Trophoblast cell (in vitro differentiated cells and primary cell): ENCODE measurements around the gene ZNF688. TPM values are rescaled to one million over a fixed set of nuclear protein-coding genes. Genes with fewer than 3 reads are reported as not detected.

Experiments used
- DNase-seq, 2 donors: peaks; one replicate each; pipeline ENCODE4 v3.0.0-alpha.2; 2016
- H2AFZ ChIP-seq: 2 replicates; pipeline ENCODE4 v1.6.1; 2013; ENCODE audit warnings: low read length, moderate library complexity, mild to moderate bottlenecking; ENCODE audit not compliant: insufficient read depth, poor library complexity
- H2AK5ac ChIP-seq: 2 replicates; pipeline ENCODE4 v1.6.1; 2013; ENCODE audit warnings: mild to moderate bottlenecking, low read length
- H2BK120ac ChIP-seq: 2 replicates; pipeline ENCODE4 v1.6.1; 2013; ENCODE audit warnings: low read length, mild to moderate bottlenecking, moderate library complexity; ENCODE audit not compliant: insufficient read depth, poor library complexity
- H2BK12ac ChIP-seq: 2 replicates; pipeline ENCODE4 v1.6.1; 2013; ENCODE audit warnings: mild to moderate bottlenecking, low read length, moderate library complexity
- H2BK5ac ChIP-seq: 2 replicates; pipeline ENCODE4 v1.6.1; 2013; ENCODE audit warnings: low read length, low read depth, moderate library complexity, mild to moderate bottlenecking; ENCODE audit not compliant: poor library complexity
- H3K14ac ChIP-seq: 2 replicates; pipeline ENCODE4 v1.6.1; 2013; ENCODE audit warnings: mild to moderate bottlenecking, low read length
- H3K18ac ChIP-seq: 2 replicates; pipeline ENCODE4 v1.6.1; 2013; ENCODE audit warnings: mild to moderate bottlenecking, low read length
- H3K23ac ChIP-seq: 2 replicates; pipeline ENCODE4 v1.6.1; 2013; ENCODE audit warnings: low read length
- H3K27ac ChIP-seq: 2 replicates; pipeline ENCODE4 v1.5.1; 2013; ENCODE audit warnings: low read depth, mild to moderate bottlenecking, inconsistent platforms, low read length, moderate library complexity
- H3K27me3 ChIP-seq: 2 replicates; pipeline ENCODE4 v1.6.1; 2013; ENCODE audit warnings: inconsistent platforms, mild to moderate bottlenecking, low read length, moderate library complexity; ENCODE audit not compliant: insufficient read depth
- H3K36me3 ChIP-seq, 2 experiments: 1 replicate in 1 of 2; 2 replicates in 1 of 2; pipeline ENCODE4 v1.6.1; 2013; ENCODE audit warnings: low read length in 2 of 2, mild to moderate bottlenecking in 2 of 2, moderate library complexity in 1 of 2; ENCODE audit not compliant: insufficient read depth in 2 of 2, control insufficient read depth in 1 of 2
- H3K4ac ChIP-seq: 2 replicates; pipeline ENCODE4 v1.6.1; 2013; ENCODE audit warnings: low read depth, mild to moderate bottlenecking, low read length, moderate library complexity
- H3K4me1 ChIP-seq, 2 experiments: 1 replicate in 1 of 2; 2 replicates in 1 of 2; pipeline ENCODE4 v1.6.1; 2013; ENCODE audit warnings: low read length in 2 of 2, mild to moderate bottlenecking in 2 of 2, moderate library complexity in 1 of 2; ENCODE audit not compliant: insufficient read depth in 2 of 2, control insufficient read depth in 1 of 2
- H3K4me2 ChIP-seq: 2 replicates; pipeline ENCODE4 v1.6.1; 2013; ENCODE audit warnings: inconsistent platforms, mild to moderate bottlenecking, low read length, moderate library complexity
- H3K4me3 ChIP-seq: 2 replicates; pipeline ENCODE4 v1.5.1; 2013; ENCODE audit warnings: mild to moderate bottlenecking, low read depth, low read length, inconsistent platforms
- H3K79me1 ChIP-seq: one replicate; pipeline ENCODE4 v1.6.1; 2013; ENCODE audit warnings: low read length
- H3K79me2 ChIP-seq: 2 replicates; pipeline ENCODE4 v1.6.1; 2013; ENCODE audit warnings: low read length, mild to moderate bottlenecking; ENCODE audit not compliant: control insufficient read depth, insufficient read depth, poor library complexity
- H3K9ac ChIP-seq: 2 replicates; pipeline ENCODE4 v1.6.1; 2013; ENCODE audit warnings: mild to moderate bottlenecking, low read length
- H3K9me3 ChIP-seq: 2 replicates; pipeline ENCODE4 v1.6.1; 2013; ENCODE audit warnings: low read depth, mild to moderate bottlenecking, control low read depth, inconsistent platforms, low read length; ENCODE audit not compliant: insufficient read depth
- H4K12ac ChIP-seq: 2 replicates; pipeline ENCODE4 v1.6.1; 2013; ENCODE audit warnings: low read depth, mild to moderate bottlenecking, low read length, moderate library complexity
- H4K8ac ChIP-seq: 2 replicates; pipeline ENCODE4 v1.6.1; 2013; ENCODE audit warnings: low read depth, mild to moderate bottlenecking, low read length, moderate library complexity
- H4K91ac ChIP-seq: one replicate; pipeline ENCODE4 v1.6.1; 2013; ENCODE audit warnings: low read depth, mild to moderate bottlenecking, low read length, moderate library complexity
- WGBS: extraction: QIAGEN DNeasy Blood & Tissue Kit; methylation state at CpG from one replicate; pipeline ENCODE4 v1.1.7; 2013; ENCODE audit warnings: missing lambda C conversion rate; ENCODE audit not compliant: insufficient read length, insufficient coverage; ENCODE audit errors: extremely low coverage; 5-methylcytosine and 5-hydroxymethylcytosine counted together
- polyA plus RNA-seq: library from polyadenylated mRNA; stranded (reverse); fragments of 200-250 nt; gene quantifications from 2 replicates; pipeline ENCODE4 v1.2.3, GENCODE V29; 2013

ZNF688 gene
- polyA plus RNA-seq, result 3.5 and 4.1 TPM in 2 replicates

- peak within 1 kb of the TSS; percentile 99 for H3K4me2 ChIP-seq
- peak within 1 kb of the TSS; percentile 88 for H3K4ac ChIP-seq
- peak; percentile 90 to 94 for DNase-seq
- H2AFZ ChIP-seq, result peak within 1 kb of the TSS; percentile 92
- peak within 1 kb of the TSS; percentile 84 for H2AK5ac ChIP-seq
- no peak within 1 kb of the TSS for H3K23ac ChIP-seq
- no peaks in the 10 kb centered on the region for H3K27me3 ChIP-seq
- peaks cover 9% of the 10 kb centered on the region for H3K79me2 ChIP-seq
- H3K9ac ChIP-seq, result peak within 1 kb of the TSS; percentile 82
- peaks cover 9 to 10% of the 10 kb centered on the region in 2 experiments for H3K4me1 ChIP-seq
- no peak within 1 kb of the TSS for H2BK12ac ChIP-seq
- peak within 1 kb of the TSS; percentile 90 for H4K12ac ChIP-seq
- peaks cover 2% of the 10 kb centered on the region for H3K9me3 ChIP-seq
- H3K36me3 ChIP-seq, result peaks cover 0 to 3% of the 10 kb centered on the region in 2 experiments
- peak within 1 kb of the TSS; percentile 100 for H4K8ac ChIP-seq
- H3K27ac ChIP-seq, result peak within 1 kb of the TSS; percentile 83
- H3K18ac ChIP-seq, result peak within 1 kb of the TSS; percentile 96
- H3K14ac ChIP-seq, result peak within 1 kb of the TSS; percentile 94
- H3K4me3 ChIP-seq, result peak within 1 kb of the TSS; percentile 72
- WGBS, result no CpG with 5 or more reads among the region's 67 CpGs
- H4K91ac ChIP-seq, result peak within 1 kb of the TSS; percentile 95
- H3K79me1 ChIP-seq, result peaks cover 11% of the 10 kb centered on the region
- H2BK5ac ChIP-seq, result peak within 1 kb of the TSS; percentile 95
- H2BK120ac ChIP-seq, result peak within 1 kb of the TSS; percentile 82
Measured at GRCh38 chr16:30571445-30572322, at the start of gene ZNF688. TSS of gene ZNF688 (minus strand) at chr16:30571714. CDS start at chr16:30571629, 85 bp downstream.

DNA sequence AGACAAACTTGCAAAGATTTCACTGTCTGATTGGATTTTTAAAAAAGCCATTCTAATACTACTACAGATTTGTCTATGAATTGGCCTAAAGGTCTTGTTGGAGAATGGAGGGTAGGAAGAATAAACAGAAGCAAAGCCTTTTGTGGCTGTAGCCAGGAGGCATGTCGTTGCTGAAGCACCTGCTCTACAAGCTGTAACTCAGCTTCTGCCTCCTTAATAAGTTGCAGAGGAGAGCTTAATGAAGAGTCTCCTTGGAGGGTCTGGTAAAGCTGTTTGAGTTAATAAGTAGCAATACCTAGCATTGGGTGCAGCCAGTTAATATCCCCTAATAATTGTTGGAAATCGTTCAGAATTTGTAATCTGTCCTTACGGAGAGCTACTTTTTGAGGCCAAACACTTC is 48.7 kb upstream of the ZNF688 start:
- H4K91ac ChIP-seq, result no peak overlapping the region
- H3K4me1 ChIP-seq, result no peaks in the 10 kb centered on the region
- no peak overlapping the region for H2AFZ ChIP-seq
- WGBS, result no CpG with 5 or more reads among the region's 3 CpGs
- H3K36me3 ChIP-seq, result no peaks in the 10 kb centered on the region
- no peak overlapping the region for H4K8ac ChIP-seq
- no peaks in the 10 kb centered on the region for H3K79me1 ChIP-seq
- H2BK5ac ChIP-seq, result no peak overlapping the region
- no peak overlapping the region for H3K14ac ChIP-seq
- no peak overlapping the region for H3K9ac ChIP-seq
- H4K12ac ChIP-seq, result no peak overlapping the region
- H3K79me2 ChIP-seq, result no peaks in the 10 kb centered on the region
- H3K27ac ChIP-seq, result no peak overlapping the region
- no peak overlapping the region for H3K4me3 ChIP-seq
- no peak overlapping the region for H3K4ac ChIP-seq
- DNase-seq, result no peak
- no peak overlapping the region for H2AK5ac ChIP-seq
- no peak overlapping the region for H3K4me2 ChIP-seq
- no peak overlapping the region for H3K18ac ChIP-seq
- no peak overlapping the region for H2BK12ac ChIP-seq
- H3K27me3 ChIP-seq, result no peaks in the 10 kb centered on the region
- H3K9me3 ChIP-seq, result peaks cover 15% of the 10 kb centered on the region
- H3K23ac ChIP-seq, result no peak overlapping the region
- H2BK120ac ChIP-seq, result no peak overlapping the region

GRCh38 chr16:30619638-30620037 is 48.1 kb upstream of the ZNF688 start:
- H3K36me3 ChIP-seq, result no peaks in the 10 kb centered on the region
- H4K12ac ChIP-seq, result no peak overlapping the region
- no peak overlapping the region for H3K18ac ChIP-seq
- no peaks in the 10 kb centered on the region for H3K27me3 ChIP-seq
- no peak overlapping the region for H2AFZ ChIP-seq
- no peak overlapping the region for H2BK12ac ChIP-seq
- no peak overlapping the region for H4K8ac ChIP-seq
- H4K91ac ChIP-seq, result no peak overlapping the region
- no peak for DNase-seq
- H3K9me3 ChIP-seq, result peaks cover 16% of the 10 kb centered on the region
- no peak overlapping the region for H3K27ac ChIP-seq
- H2BK120ac ChIP-seq, result no peak overlapping the region
- H3K9ac ChIP-seq, result no peak overlapping the region
- H3K23ac ChIP-seq, result no peak overlapping the region
- no peaks in the 10 kb centered on the region for H3K79me2 ChIP-seq
- no peaks in the 10 kb centered on the region for H3K79me1 ChIP-seq
- H2AK5ac ChIP-seq, result no peak overlapping the region
- no peak overlapping the region for H2BK5ac ChIP-seq
- no peak overlapping the region for H3K4ac ChIP-seq
- WGBS, result no CpG with 5 or more reads among the region's 5 CpGs
- no peak overlapping the region for H3K4me3 ChIP-seq
- H3K4me2 ChIP-seq, result no peak overlapping the region
- no peak overlapping the region for H3K14ac ChIP-seq
- no peaks in the 10 kb centered on the region for H3K4me1 ChIP-seq

DNA sequence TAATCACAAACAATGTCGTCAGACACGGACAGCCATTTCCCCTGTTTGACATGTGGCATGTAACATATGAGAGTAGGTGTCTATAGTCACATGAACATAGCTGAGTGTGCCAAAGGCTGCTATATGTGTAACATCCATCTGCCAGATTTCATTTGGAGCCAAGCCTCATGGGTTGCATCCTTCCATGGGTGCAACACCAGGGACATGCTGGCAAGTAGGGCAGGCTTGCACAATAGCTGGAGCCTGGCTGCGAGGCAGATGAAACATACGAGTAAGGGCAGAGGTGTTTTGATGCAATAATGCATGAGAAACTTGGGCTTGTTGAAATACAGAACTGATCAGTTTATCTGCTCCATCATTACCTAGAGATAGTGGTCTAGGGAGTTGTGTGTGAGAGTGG is 47.7 kb upstream of the ZNF688 start:
- Histone ChIP-seq H2BK5ac (no peak overlapping the region), H3K36me3 (no peaks in the 10 kb centered on the region), H4K8ac (no peak overlapping the region), H3K23ac (no peak overlapping the region), H3K27ac (no peak overlapping the region), H3K27me3 (no peaks in the 10 kb centered on the region), H3K4ac (no peak overlapping the region), H3K79me2 (no peaks in the 10 kb centered on the region), H3K18ac (no peak overlapping the region), H3K4me2 (no peak overlapping the region), H3K14ac (no peak overlapping the region), H3K79me1 (no peaks in the 10 kb centered on the region), H3K4me3 (no peak overlapping the region), H3K9me3 (peaks cover 12% of the 10 kb centered on the region), H4K12ac (no peak overlapping the region), H2AK5ac (no peak overlapping the region), H4K91ac (no peak overlapping the region), H2BK12ac (no peak overlapping the region), H2AFZ (no peak overlapping the region), H3K4me1 (no peaks in the 10 kb centered on the region), H3K9ac (peak overlapping the region; percentile 61), H2BK120ac (no peak overlapping the region)
- no peak for DNase-seq
- no CpG with 5 or more reads among the region's 4 CpGs for WGBS
